ENCODE results near the gene TAC3.
"Not testable (repeated sequence)": the region's sequence is repeated elsewhere in the genome, so short reads cannot be mapped to it uniquely, and the experiment has no call there.

TAC3 gene

DNA sequence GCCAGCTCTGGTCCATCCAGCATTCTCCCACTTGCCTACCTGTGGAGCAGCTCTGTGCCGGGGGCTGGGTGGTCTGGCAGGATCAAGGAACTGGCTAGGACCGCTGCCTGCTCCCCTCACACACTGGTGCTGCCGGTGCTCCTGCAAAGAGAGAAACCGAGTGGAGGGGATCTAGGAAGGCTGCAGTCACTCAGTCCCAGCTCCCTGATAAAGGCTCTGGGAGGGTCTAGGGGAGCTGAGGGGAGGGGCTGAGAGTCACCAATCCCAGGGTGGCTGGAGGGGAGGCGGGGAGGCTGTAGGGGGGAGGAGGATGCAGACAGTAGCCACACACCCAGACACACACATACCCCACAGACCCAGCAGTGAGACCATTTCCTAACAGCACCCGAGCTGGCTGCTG is at the start of gene TAC3:
TSS of gene TAC3 (minus strand) at position 182 of the 400 bp plus-strand sequence. CDS start 732 bp downstream, outside the sequence.
- DNase-seq (ENCODE audit: insufficient read length, low spot score) (no peak), FAIRE-seq (no peak)

DNA sequence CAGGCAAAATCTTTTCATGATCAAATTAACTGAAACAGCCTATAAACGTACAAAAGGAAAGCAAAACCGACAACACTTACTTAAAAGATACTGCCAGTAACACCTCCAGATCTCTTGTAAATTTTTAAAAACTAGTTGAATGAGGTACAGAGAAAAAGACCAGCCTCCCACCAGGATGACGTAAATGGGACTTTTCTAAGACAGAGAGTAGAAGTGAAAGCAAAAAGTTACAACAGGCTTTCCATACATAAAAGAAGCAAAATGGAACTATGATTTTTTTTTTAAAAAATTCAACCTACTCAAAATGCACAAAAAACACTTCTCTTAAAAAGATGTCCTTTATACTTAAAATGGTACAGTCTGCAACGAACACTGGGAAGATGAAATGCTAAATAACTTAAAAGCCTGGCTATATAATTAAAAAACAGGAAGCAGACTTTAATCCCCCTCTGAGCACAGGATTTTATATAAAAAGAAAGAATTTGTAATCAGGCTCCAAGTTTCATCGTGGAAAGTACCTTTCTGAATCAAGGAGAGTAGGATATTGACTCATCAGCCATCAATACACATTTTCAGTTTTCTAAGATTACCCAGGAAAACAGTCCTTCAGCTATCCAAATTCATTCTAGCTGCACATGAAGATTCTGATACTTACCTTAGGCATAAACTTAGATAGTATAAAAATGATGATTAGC is 47.8 kb upstream of the TAC3 start:
- FAIRE-seq (peak; percentile 87), DNase-seq (ENCODE audit: insufficient read length, low spot score) (no peak)

GRCh38 chr12:57058454-57058853 is 42.1 kb upstream of the TAC3 start:
- DNase-seq (ENCODE audit: insufficient read length, low spot score) (no peak), FAIRE-seq (peak; percentile 98)

DNA sequence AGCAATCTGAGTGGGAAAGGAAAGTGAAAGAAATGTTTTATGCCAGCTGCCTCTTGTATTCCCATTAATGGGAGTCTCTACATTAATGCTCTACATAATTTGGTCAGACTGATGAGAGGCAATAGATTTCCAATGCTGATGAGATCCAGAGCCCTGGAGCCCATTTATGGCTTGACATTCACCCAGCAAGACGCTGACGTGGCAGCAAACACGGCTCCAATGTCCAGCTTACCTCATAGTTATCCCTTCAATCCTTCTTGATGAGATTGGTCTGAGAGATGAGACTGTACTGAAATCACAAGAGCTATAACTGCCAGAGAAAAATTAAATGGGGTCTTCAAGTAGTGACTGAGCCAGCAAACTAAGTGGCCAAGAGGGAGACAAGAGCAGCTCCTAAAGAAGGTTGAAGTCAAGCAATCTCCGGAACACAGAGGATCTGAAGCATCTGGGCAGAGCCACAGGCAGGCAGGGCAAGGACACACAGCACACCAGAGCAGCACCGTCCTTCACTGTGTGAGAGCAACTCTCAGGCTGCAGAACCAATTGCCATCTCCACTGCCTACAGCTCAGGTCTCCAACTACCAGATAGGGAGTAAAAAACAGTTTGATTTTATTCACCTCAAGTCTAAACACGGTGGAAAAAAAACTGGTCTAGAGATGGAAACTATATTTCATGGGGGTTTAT is 40.9 kb upstream of the TAC3 start:
- DNase-seq (ENCODE audit: insufficient read length, low spot score) (no peak), FAIRE-seq (no peak)

GRCh38 chr12:57055824-57056223 is 39.5 kb upstream of the TAC3 start:
- FAIRE-seq (no peak), DNase-seq (ENCODE audit: insufficient read length, low spot score) (no peak)

DNA sequence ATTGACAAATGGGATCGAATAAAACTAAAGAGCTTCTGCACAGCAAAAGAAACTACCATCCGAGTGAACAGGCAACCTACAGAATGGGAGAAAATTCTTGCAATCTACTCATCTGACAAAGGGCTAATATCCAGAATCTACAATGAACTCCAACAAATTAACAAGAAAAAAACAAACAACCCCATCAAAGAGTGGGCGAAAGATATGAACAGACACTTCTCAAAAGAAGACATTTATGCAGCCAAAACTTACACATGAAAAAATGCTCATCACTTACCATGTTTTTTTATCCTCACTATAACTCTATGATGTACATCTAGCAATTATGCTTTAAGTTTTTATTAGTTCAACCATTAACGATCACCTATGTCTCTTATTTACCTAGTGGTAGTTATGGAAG is 37.6 kb upstream of the TAC3 start:
- not testable (repeated sequence) for FAIRE-seq; DNase-seq (ENCODE audit: insufficient read length, low spot score)

DNA sequence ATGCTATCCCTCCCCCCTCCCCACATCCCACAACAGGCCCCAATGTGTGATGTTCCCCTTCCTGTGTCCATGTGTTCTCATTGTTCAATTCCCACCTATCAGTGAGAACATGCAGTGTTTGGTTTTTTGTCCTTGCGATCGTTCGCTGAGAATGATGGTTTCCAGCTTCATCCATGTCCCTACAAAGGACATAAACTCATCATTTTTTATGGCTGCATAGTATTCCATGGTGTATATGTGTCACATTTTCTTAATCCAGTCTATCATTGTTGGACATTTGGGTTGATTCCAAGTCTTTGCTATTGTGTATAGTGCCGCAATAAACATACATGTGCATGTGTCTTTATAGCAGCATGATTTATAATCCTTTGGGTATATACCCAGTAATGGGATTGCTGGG is 36.8 kb upstream of the TAC3 start:
- not testable (repeated sequence) for DNase-seq (ENCODE audit: insufficient read length, low spot score); FAIRE-seq

GRCh38 chr12:57051011-57051410 is 34.7 kb upstream of the TAC3 start:
- DNase-seq (ENCODE audit: insufficient read length, low spot score), result no peak

GRCh38 chr12:57049890-57050289 is 33.6 kb upstream of the TAC3 start, which contains the start of gene MYO1A:
Gene MYO1A (minus strand): TSS chr12:57050129. CDS start chr12:57048323, 1,806 bp downstream.
- no peak for DNase-seq (ENCODE audit: insufficient read length, low spot score)
- no peak for FAIRE-seq

More at GRCh38 chr12:57051011-57051410, 34.7 kb upstream of the TAC3 start:
- FAIRE-seq, result no peak

DNA sequence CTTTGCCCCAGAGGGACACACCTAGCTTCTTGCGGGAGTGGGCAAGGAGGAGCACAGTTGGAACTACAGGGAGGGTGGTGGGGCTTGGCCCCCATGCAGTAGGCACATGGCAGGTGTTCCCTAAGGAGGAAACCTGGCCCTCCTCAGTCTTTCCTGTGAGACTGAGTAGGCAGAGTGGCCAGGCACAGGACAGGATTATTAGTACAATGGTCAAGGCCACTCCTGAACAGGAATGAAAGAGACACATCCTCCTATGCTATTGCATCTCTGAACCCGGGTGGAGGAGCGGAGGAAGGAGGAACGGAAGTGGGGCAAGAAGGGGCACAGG is 32.8 kb upstream of the TAC3 start:
- no peak for FAIRE-seq
- DNase-seq (ENCODE audit: insufficient read length, low spot score), result no peak

DNA sequence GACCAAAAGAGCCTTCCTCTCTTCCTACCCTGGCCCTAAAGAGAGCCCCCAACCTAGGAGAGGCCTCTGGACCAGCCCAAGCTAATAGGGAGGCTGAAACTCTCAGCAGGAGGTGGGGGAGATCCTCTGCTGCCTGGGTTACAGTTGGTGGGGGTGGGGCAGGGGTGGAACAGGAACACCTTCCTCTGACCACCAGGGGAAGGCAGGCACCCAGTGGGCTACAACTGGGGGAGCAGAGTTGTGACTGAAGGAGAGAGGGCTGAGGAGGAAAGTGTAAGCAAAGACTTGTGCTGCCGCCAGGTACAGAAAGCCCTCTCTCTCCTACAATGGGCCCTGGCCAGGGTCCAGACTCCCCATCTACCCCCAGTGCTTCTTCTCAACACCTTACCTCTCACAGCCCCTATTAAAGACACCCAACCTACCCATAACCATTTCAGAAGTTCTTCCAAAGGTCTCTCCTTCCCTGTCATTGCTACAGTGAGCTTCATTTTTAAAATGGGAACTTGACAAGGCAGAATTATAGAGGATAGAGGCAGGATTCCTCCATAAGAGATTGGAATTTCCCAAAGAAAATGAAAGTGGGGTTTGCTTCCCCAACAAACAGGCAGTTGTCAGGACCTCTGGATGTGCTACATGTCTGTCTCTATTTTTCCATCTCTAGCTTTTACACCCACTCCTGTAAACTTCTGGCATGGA is 32.2 kb upstream of the TAC3 start:
- DNase-seq (ENCODE audit: insufficient read length, low spot score) (no peak), FAIRE-seq (no peak)

- DNase-seq (ENCODE audit: insufficient read length, low spot score) (no peak), FAIRE-seq (no peak)
Observed at GRCh38 chr12:57047981-57048380, 31.7 kb upstream of the TAC3 start.

GRCh38 chr12:57046947-57047890 is 30.9 kb upstream of the TAC3 start:
- FAIRE-seq (peak; percentile 58), DNase-seq (ENCODE audit: insufficient read length, low spot score) (no peak)

DNA sequence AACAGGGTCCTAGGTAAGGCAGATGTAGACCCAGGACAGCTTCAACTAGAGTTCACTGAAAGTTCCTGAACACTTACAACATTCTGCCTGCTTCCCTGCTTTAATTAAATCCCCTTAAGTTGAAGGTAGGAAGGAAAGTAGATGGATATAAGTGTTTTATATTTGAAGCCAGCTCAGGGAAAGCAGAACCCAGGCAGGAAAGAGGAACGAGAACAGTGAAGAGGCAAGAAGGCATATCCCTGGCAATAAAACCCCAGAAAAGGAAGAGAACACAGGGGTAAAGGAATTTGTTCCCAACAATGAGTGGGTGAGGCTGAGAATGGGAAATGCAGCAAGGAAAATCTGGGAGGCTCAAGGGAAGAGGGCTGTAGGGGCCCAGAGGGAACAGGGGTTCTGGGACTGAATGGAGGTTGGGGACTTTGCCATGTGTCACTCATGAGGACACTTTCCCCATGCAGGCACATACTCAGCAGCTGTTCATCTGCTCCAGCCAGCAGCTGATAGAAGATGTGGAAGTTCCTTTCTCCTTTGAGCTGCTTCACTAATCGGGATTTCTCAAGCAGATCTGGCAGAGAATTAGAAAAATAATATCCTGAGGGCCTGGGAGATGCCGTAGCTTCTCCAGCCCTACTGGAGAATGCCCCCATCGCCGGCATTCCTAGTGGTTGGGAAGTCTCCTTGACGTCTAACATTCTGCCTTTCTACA is 29.9 kb upstream of the TAC3 start:
- FAIRE-seq, result no peak
- DNase-seq (ENCODE audit: insufficient read length, low spot score), result no peak

DNA sequence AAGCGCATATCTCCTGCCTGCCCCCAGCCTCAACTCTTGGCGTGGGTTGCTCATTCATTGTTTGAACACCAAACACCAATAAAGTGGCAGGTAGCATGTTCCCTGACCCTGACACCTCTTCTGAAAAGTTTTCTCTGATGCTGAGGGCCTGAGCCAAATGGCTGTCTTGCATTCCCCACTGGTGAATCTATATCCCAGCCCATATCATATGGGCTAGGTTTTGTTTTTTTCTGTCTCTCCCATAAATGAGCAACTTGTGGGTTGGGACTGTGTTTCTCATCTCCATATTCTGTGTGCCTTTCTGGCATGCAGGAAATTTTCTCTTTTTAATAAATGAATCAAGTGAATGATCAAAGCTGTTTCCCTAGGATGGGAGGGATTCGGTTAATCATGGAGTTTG is 28.6 kb upstream of the TAC3 start:
- no peak for DNase-seq (ENCODE audit: insufficient read length, low spot score)
- FAIRE-seq, result no peak

- DNase-seq (ENCODE audit: insufficient read length, low spot score) (no peak), FAIRE-seq (no peak)
Observed at GRCh38 chr12:57044468-57044867, 28.1 kb upstream of the TAC3 start.

DNA sequence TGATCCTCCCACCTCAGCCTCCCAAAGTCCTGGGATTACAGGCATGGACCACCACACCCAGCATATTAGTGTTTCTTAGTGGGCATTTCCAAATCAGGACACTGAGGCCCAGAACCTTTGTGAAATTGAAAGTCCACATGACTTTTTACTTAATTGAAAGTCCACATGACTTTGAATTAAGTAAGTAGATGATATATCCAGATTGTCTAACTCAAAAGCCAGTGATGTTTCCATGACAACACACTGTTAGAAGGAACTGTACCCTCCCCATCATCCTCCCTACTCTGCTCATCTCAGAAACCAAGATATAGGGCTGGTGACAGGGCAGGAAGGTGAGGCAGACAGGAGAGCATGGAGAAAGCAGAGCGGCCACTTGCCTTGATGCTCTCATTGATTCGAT is 26.4 kb upstream of the TAC3 start:
- DNase-seq (ENCODE audit: insufficient read length, low spot score), result no peak

GRCh38 chr12:57040750-57041149 is 24.4 kb upstream of the TAC3 start:
- FAIRE-seq, result no peak
- DNase-seq (ENCODE audit: insufficient read length, low spot score), result no peak

More for the DNA sequence above, 26.4 kb upstream of the TAC3 start:
- FAIRE-seq, result no peak

- DNase-seq (ENCODE audit: insufficient read length, low spot score), result no peak
- no peak for FAIRE-seq
Observed at GRCh38 chr12:57040211-57040610, 23.9 kb upstream of the TAC3 start.

Data from GM19239 (cell line).